Measurements from ENCODE around the gene C19orf25.
"Not testable (repeated sequence)": the region's sequence is repeated elsewhere in the genome, so short reads cannot be mapped to it uniquely, and the experiment has no call there.

Gene C19orf25

DNA sequence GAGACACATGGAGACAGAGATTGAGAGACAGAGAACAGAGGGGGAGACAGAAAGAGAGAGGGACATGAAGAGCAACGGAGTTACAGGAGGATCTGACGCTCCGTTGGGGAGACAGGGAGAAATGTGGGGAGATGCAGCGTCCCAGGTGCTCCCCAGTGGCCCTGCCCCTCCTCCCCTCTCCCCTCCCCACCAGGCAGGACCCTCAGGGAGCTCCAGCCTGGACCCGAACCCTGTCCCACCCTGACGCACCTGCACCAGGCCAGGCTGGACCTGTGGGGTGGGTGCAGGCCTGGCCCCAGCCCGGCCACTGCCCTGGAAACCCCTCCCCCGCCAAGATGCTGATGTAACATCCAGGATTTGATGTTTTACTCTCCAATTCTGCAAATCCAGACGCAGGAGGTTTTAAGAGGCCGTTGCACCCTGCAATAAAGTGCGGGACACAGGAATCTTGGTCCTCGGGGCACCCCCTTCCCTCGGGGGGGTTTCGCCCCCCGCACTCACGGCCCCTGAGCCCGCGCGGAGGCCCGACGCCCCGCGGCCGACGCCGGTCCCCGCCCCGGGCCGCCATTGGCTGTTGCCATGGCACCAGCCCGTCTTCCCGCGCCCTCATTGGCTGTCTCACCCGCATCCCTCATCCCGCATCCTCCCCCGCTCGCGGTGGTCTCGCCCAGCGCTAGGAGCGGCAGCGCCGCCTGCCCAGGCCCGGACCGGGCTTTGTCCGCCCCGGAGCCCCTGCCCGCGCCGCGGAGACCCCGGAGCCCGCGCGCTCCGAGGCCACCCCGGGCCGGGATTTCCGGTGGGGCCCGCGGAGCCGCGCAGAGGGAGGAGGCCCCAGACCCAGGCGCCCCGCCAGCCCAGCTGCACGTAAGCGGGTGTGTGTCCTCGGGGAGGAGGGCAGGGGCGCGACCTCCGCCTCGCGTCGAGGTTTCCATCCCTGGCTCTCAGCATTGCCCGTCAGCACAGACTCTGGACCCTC lies 29.3 kb downstream of the C19orf25 start, which contains the start of gene APC2:
APC2 (plus strand) TSS at position 655 of the 976 bp plus-strand sequence. CDS start 2,881 bp downstream, outside the sequence.
- no peak for DNase-seq (ENCODE audit: low read depth in 2 of 2)

DNA sequence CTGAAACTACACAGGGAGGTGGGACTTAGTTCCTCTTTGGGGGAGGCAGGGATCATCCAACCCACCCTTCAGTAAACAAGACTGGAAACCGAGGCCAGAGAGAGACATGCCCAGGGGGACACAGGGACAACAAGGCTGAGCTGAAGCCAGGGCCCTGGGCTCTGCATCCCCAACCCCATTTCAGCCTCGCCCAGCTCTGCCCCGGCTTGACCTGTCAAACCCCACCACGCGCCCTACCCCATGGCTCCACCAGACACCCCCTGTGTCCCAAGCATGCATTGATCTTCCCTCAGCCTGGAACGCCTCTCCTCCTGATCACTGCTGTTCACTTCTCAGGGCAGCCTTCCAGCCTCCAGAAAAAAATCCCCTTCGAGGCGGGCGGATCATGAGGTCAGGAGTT lies 31.1 kb downstream of the C19orf25 start:
- DNase-seq (ENCODE audit: low read depth in 2 of 2): no peak

DNA sequence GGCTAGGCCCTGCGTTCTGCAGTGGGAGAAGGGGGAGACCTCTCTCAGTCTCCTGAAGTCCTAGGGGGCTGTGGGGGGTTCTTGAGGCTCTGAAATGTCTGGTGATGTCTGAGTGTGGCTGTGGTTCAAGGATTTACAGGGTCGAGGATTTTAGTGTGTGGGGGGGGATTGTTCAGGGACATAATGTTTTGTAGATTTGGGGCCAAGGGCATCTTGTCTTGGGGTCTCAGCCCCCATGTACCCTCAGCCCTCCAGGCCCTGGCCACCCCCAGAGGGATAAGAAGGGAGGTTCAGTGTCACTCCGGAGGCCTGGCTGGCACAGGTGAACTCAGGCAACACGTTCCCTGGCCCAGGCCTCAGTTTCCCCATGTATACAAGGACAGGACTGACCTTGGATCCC lies 31.5 kb downstream of the C19orf25 start:
- DNase-seq (ENCODE audit: low read depth in 2 of 2): no peak

DNA sequence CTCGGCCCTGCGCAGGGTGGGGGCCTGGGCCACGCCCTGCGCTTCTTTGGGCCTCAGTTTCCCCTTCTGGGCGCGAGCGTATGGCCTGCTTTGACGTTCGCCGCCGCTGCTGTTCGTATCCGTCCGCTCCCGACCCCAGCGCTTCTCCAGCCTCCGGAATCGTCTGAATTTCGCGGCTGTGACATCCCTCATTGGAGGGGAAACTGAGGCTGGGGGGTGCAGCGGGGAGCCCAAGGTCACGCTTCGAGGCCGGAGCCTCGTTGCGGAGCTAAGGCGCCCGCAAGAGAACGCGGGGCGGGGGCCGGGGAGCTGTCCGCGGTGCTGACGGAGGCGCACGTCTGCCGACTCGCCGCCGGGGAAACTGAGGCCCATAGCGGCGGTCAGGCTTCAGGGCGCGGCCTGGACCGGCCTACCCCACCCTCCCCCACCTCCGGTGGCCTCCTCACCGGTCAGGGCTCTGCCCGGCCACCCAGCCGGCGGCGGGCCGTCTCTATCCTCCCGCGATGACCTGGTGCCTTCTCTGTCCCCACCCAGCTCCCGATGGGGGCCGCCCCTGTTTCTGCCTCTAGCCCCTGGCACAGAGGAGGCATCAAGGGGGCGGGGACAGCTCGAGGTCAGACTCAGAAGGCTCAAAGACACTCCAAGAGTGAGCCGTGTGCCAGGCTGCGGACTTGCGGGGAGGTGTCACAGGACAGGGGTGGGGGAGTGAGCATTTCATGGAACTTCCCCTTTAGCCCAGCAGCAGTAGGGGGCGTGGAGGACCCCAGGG lies 32.1 kb downstream of the C19orf25 start:
- no peak for DNase-seq (ENCODE audit: low read depth in 2 of 2)

DNA sequence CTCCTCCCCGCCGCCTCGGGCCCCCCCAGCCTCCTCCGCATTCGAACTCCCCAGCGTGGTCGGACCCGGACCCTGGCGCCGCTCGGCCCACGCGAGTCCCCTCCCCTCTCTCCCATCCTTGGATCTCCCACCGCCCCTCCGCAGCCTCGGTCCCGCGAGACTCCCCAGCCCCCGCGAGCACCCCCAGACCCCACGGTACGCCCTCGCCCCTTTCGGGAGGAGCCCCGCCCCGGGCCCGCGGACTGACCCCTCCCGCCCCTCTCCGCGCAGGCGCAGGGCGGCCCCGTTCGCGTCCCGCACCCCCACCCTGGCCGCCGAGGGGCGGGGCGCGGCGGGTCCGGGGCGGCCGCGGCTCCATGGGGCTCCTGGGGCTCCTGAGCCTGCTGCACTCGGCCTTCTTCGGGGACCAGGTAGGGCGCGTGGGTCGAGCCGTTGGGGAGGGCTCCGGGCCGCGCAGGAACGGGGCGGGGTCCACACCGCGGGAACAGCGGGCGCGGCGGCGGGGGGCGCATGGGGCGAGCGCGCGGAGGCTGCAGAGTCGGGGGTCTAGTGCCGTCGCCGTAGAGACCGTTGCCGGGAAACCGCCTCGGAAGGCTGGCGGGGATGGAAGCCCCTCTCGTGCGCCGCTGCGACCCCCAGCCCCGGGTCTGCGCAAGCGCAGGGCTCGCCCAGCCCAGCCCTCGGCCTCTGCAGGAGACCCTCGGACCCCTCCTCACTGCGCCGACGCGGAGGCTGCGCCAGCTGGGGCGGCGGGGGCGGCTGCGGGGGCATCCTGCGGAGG lies 32.9 kb downstream of the C19orf25 start:
- no peak for DNase-seq (ENCODE audit: low read depth in 2 of 2)

DNA sequence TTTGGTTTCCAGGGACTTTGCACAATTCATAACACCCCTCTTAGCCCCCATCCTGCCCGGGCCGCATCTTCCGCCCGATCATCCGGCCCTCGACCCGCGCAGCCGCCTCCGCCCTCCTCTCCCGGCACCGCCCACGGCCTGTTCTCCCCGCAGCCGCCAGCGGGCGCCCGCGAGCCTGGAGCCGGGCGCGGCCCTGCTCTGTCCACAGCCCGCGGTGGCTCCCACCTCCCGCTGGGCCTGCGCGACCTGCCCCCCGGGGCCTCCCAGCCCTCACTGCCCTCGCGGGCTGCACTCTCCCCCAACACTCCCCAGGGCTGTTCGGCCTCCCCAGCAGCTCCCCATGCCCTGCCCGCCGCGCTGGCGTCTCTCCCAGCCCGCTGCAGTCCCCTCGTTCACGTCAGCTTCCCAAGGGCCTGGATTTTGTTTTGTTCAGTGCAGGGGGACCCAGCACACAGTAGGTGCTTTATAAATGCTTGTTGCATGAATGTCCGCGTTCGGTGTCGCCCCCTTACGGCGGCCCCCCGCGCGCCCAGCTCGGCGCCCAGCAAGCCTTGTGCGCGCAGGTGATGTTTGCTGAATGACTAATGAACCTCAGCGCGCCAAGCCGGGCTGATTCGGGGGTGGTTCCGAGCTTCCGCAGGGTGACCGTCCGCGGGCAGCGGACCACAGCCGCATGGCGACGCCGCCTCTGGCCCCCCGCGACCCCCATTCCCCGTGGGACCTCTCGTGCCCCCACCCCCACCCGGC lies 33.7 kb downstream of the C19orf25 start:
- DNase-seq (ENCODE audit: low read depth in 2 of 2): peak; percentile 46 to 54

DNA sequence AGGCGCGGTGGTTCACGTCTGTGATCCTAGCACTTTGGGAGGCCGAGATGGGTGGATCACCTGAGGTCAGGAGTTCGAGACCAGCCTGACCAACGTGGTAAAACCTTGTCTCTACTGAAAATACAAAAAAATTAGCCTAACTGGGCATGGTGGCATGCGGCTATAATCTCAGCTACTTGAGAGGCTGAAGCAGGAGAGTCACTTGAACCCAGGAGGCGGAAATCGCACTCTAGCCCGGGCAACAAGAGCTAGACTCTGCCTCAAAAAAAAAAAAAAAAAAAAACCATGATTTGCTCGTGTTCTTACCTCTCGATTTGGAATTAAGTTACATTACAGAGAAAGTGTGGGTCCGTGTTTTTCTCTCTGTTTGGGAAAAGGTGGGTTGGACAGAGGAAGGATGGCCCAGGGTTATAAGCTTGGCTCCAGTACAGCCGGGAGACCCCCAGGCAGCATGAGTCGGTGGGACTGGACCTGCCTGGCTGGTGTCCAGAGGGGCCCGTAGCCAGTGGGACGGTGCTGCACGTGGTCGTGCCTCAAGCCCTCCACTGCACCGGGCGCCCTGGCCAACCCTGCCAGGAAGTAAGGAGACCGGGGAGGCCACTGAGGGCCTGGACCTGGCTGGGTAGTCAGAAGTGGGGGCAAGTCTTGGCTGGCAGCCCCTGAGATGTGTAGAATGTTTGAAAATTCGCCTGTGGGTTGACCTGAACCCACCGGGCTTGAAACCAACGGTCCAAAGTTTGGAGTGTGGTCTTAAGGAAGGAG lies 37.2 kb downstream of the C19orf25 start:
- no peak for DNase-seq (ENCODE audit: low read depth in 2 of 2)

DNA sequence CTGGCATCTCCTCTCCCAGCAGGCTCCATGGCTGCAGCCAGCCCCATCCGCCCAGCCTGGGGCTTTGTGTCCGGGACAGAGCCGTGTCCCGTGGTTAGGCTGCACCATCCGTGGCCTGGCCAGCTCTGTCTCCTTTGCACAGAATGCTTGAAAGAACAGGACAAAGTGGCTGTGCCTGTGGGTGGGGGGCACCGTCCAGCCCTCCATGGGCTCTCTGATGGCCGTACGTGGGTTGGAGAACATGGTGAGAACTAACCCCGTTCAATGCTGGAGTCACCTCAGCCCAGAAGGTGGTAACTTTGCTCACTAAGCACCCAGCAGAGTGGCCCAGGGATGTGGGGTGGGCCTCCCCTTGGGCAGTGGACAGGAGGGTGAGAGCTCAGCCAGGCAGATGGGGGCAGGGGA lies 38.0 kb downstream of the C19orf25 start:
- no peak for DNase-seq (ENCODE audit: low read depth in 2 of 2)

DNA sequence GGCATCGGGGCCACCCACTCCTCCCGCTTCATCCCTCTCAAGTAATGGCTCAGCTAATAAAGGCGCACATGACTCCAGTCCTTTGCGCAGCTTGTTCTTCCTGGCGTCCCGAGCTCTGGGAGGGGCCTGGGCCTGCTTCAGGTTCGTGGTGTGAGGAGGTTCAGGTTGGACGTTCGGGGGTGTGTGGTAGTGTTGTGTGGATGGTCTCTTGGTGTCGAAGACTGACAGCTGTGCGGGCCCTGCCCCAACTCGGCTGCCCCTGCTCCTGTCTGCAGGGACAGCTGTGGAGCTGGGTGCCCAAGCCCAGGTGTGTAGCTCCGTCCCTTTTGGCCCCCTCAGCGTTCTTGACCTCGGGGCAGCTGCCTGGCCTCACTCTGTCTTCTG lies 38.6 kb downstream of the C19orf25 start:
- no peak for DNase-seq (ENCODE audit: low read depth in 2 of 2)

DNA sequence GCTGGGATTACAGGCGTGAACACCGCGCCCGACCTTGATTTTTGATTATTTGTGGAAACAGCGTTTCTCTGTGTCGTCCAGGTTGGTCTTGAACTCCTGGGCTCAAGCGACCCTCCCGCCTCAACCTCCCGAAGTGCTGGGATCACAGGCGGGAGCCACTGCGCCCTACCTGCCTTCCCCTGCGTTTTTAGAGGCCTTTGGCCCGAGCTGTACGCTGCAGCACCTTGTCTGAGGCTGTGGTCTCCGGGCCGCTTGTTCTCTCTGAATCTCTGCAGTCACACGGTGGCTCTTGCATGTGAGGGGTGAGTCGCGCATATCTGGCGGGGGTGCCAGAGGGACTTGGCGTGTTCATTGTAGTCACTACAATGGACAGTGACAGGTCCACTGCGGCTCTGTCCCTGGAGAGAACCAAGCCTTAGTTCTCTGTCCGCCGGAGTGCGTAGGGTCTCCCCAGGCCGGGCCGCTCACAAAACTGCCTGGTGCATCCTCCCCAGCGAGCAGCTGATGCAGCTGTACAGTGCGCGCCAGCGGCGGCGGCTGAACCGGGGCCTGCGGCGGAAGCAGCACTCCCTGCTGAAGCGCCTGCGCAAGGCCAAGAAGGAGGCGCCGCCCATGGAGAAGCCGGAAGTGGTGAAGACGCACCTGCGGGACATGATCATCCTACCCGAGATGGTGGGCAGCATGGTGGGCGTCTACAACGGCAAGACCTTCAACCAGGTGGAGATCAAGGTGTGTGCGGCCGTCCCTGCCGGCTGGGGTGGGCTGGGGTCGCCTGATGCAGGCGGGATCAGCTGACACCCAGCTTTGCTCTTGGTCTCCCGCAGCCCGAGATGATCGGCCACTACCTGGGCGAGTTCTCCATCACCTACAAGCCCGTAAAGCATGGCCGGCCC lies 39.2 kb downstream of the C19orf25 start:
- not testable (repeated sequence) for DNase-seq (ENCODE audit: low read depth in 2 of 2)

DNA sequence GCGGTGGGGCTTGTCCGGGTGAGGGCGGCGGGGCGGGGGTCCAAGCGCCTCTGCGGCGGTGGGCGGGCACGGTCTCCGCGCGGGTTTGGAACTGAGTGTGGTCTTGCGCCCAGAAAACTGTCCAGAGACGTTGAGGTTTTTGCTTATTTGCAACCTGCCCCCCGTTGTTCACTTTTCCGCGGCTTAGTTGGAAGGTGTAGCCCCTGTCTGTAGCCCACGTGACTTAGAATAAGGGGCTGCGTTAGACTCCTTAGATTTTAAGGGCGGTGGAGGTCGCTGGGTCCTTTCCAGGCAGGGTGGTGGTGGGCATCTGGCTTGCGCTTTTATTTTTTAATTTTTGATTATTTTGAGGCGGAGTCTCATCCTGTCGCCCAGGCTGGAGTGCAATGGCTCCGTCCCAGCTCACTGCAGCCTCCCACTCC lies 40.1 kb downstream of the C19orf25 start:
- DNase-seq (ENCODE audit: low read depth in 2 of 2): no peak

DNA sequence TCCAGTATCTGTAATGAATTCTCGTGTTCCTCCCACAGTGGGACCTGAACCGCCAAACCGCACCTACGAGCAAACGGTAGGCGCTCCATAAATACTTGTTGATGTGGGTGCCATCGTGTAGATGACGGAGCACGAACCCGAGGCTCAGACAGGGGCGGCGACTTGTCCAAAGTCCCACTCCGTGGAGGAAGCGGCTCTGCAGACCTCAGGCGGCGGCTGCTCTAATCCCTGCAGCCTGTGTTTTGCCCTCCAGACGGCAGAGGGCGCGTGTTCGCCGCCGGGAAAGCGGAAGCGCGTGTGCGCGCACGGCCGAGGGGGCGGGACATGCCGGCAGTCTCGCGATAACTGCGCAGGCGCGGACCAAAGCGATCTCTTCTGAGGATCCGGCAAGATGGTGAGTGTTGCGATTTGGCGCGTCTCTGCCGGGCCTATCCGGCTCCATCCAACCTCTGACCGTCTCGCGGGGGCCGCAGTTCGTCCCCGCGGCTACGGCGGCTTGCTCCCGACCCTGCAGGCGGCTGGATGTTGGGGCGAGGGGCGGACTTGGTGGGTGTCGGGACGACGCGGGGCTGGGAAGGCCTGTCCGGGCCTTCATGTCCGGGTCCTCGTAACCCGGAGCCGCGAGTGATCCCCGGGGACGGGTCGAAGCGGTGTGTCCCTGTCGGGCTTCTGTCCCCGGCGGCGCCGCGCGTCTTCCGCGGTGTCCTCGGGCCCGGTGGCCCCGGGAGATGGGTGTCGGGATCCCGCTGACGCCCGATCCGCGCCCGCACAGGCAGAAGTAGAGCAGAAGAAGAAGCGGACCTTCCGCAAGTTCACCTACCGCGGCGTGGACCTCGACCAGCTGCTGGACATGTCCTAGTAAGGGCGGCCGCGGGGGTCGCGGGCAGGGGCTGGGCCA lies 40.7 kb downstream of the C19orf25 start, which contains the start of gene RPS15:
RPS15 (plus strand) TSS at position 362 of the 898 bp plus-strand sequence; CDS start at position 392, 30 bp downstream.
- peak; percentile 94 to 95 for DNase-seq (ENCODE audit: low read depth in 2 of 2)

DNA sequence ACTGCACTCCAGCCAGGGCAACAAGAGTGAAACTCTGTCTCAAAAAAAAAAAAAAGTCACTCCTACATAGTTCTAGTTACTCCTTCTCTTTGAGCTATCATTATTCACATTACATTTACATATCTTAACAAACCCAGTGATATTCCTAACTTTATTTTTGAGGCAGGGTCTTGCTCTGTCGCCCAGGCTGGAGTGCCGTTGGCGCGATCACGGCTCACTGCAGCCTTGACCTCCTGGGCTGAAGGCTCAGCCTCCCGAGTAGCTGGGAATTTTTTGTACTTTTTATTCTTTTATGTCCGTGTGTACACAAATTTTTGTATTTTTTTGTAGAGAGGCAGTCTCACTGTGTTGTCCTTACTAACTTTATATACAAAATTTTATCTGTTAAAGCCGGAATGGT lies 41.4 kb downstream of the C19orf25 start:
- no peak for DNase-seq (ENCODE audit: low read depth in 2 of 2)

DNA sequence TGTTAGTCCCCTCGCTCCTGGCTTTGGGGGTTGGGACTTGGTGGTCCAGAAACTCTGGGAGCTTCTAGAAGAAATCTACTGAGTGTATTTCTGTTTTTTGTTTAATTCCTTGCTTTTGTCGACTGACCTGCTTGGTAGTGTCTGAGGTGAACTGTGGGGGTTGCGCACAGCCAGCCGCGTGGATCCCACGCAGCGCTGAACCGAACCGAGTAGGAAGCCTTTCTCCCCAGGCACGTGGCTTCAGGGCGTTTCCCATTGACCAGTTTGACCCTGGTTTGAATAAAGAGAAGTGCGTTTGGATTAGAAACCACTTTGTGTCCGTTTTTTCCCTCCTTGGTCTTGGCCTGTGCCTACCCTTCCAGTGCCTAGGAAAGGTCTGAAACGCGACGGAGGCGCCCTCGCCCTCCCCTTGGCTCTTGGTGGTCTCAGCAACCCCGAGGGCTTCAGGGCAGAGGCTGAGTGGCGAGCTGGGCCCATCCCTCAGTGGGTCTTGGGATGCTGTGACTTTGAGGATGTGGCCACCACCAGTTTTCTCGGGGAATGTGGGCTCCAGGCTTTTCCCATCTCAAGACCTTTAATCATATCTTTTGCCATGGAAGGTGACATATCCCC lies 43.5 kb downstream of the C19orf25 start:
- no peak for DNase-seq (ENCODE audit: low read depth in 2 of 2)

DNA sequence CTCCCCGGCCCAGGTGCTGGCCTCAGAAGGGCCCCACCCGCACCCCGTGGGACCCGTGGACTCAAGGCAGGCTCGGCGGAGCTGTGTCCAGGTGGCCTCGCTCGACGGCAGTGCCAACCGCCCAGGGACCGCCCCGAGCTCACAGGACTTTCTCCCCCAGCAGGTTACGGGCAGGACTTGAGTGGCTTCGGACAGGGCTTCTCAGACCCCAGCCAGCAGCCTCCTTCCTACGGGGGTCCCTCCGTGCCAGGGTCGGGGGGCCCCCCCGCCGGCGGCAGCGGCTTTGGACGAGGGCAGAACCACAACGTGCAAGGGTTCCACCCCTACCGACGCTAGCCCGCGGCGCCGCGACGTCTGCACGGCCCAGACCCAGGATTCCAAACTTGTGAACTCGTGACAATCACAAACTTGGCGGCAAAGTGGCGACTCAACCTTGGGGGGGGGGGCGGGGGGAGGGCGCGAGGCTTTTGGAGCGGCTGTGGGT lies 44.4 kb downstream of the C19orf25 start:
- DNase-seq (ENCODE audit: low read depth in 2 of 2): no peak

DNA sequence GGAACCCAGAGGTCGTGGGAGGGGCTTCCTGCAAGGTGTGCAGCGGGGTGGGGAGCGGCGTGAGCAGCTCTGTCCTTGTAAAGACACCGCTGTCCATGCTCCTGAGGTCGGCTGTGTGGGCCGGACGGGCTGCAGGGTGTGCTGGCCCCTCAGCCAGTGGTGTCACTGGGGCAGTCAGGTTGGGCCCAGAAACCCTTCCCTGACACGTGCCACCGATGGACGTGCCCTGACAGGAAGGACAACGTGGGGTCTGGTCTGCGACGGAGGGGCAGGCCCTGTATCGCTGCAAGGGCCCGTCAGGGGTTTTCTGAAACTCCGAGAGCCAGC lies 45.0 kb downstream of the C19orf25 start:
- no peak for DNase-seq (ENCODE audit: low read depth in 2 of 2)

DNA sequence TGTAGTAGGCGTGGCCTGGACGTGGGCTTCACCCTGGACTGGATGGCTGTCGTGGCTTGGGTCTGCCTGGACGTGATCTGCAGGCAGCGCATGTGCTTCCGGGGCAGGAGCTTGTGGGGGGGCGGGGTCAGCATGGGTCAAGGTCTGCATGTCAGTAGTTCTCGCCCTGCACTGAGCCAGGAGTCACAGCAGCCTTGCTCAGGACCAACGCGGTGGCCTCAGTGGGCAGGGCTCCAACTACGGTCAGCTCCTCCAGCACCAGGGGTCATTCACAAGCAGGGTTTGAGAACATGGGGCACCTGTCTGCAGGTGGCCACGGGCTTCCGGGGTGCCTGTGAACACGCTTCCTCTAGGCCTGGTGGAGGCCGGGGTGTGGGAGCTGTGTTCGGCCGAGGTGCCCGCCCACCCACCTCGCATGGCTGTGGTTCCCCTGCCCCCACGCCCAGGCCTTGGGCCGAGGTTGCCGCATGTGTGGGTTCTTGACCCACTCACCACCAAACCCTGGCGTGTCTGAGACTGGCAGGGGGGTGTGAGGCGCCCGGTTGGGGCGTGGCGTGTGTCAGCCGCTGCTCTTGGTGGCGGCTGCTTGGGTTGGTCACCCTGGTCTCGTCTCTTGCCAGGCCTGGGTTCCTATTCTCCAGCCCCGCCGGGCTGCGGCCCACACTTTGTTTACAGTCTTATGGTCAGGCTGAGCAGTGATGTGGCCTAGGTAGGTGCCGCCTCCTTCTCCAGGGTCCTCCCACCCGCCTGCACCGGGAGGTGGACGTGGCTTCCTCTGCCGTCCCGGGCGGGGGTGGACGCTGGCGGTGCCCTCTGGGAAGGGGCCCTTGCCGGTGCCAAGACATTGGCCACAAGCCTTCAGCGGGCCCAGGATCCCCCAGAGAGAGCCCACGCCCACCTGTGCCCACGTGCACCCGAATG lies 45.6 kb downstream of the C19orf25 start:
- no peak for DNase-seq (ENCODE audit: low read depth in 2 of 2)

Measured in stimulated activated CD8-positive, alpha-beta memory T cell treated with anti-CD3 and anti-CD28 coated beads, Interleukin-7, amount 100 ng/mL, for 1 hour (primary cell).